GM20000 (cell line): Measurements from ENCODE around the gene TXNL4A.

Experiments used
- DNase-seq: peaks from one replicate; pipeline ENCODE4 v3.0.0; 2012; ENCODE audit warnings: low spot score
- TF ChIP-seq, protein P1 (sequence below): IDR thresholded peaks from 2 replicates; pipeline ENCODE4 v1.5.1; 2012; ENCODE audit warnings: mild to moderate bottlenecking, control low read depth; ENCODE audit errors: extremely low read depth, missing control alignments

TXNL4A gene

DNA sequence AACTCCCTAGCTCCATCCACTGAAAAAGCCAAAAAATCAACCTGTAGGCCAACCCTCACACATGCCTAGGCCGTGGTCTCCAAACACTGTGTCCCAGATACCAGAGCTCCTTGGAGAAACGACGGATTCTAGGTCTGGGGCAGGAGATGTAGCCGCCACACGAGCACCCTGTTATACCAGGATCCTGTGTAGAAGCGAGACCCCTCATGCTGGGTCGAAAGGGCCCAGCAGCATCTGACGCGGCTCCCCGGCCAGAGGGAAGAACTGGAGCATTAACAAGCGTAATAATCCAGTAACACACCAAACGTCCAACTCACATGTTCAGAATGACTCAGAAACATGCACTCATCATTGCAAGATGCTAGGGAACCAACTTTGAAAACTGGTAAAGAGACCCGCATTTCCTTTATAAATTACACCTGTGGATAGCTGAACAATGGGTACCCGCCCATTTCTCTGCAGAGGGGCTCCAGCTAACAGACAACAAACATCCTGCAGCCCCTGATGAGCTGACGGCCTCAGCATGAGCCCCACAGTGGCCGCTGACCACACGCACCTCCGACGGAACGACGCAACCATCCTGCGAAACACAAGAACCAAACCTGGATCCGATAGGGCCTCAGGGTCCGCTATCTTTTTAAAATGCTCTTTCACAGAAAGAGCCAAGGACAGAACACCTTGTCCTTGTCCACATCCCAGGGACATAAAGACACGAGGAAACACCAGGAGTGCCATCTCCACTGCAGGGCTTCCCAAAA, 51.1 kb downstream of the TXNL4A start:
- TF ChIP-seq, protein P1, sequence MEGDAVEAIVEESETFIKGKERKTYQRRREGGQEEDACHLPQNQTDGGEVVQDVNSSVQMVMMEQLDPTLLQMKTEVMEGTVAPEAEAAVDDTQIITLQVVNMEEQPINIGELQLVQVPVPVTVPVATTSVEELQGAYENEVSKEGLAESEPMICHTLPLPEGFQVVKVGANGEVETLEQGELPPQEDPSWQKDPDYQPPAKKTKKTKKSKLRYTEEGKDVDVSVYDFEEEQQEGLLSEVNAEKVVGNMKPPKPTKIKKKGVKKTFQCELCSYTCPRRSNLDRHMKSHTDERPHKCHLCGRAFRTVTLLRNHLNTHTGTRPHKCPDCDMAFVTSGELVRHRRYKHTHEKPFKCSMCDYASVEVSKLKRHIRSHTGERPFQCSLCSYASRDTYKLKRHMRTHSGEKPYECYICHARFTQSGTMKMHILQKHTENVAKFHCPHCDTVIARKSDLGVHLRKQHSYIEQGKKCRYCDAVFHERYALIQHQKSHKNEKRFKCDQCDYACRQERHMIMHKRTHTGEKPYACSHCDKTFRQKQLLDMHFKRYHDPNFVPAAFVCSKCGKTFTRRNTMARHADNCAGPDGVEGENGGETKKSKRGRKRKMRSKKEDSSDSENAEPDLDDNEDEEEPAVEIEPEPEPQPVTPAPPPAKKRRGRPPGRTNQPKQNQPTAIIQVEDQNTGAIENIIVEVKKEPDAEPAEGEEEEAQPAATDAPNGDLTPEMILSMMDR, result no peak
- no peak for DNase-seq

DNA sequence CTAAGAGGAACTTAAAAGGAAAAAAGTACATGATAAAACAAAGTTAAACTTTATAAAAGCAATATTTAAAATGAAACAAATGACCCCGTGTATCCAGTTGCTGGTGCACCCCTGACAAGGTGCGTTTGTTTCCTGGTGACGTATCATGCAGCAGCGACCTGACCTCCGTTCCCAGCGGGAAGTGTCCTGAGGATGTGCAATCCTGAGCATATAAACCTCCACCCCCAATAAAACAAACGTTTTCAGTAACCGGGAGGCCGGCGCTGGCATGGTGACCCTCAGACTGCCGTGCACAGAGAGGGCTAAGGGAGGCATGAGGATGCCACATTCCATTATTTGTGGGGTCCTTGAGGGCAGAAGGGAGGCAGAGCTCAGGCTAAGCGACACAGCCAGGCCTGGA, 51.7 kb downstream of the TXNL4A start:
- TF ChIP-seq, protein P1, result no peak
- no peak for DNase-seq

DNA sequence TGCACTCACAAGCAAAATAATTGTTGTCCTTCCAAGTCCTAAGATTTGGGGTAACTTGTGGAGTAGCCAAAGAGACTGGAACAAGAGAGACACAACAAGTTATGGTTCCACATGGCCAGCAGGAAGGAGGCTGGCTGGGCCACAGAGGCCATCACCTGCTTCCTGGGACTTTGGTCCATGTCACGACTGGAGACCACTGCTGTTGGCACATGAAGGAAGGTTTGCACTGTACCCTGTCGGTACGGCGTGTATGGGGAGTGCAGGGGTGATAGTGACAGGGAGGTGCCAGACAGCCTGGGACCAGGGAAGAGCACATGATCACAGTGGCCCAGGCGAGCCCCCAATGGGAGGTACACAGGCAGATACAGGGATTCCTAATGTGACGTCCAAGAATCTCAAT, 52.4 kb downstream of the TXNL4A start:
- no peak for DNase-seq
- TF ChIP-seq, protein P1, result no peak

DNA sequence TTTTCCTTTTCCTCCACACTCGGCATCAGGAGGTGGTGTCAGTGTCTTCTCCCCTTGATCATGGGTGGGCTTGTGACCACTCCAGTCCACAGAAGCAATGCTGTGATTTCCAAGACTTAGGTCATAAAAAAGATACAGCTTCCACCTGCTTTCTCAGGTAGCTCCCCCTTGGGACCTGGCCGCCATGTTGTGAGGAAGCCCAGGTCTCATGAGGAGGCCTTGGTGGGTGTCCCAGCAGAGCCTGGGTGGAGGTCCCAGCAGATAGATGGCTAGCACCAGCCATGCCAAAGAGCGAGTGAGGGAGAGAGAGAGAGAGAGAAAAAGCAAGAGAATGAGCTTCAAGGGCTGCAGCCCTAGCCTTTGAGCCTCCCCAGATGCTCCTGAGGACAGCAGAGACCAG, 52.9 kb downstream of the TXNL4A start:
- TF ChIP-seq, protein P1, result no peak
- DNase-seq, result no peak

DNA sequence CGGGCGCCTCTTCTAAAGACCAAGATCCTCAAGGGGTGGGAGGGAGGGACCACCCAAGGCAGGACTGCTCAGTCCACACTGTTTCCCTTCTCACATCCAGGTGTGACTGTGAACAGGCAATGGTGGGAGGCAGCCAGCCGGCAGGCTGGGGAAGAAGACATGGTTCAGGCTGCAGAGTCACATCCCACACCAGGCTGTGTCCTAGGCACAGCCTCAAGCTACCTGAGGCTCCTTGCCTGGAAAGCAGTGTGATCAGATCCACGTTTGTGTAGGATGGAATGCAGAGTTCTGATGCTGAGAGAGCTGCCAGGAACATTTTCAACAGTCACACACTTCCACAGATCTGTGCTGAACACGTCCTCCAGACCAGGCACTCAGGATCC, 53.3 kb downstream of the TXNL4A start:
- DNase-seq, result no peak
- TF ChIP-seq, protein P1, result no peak

DNA sequence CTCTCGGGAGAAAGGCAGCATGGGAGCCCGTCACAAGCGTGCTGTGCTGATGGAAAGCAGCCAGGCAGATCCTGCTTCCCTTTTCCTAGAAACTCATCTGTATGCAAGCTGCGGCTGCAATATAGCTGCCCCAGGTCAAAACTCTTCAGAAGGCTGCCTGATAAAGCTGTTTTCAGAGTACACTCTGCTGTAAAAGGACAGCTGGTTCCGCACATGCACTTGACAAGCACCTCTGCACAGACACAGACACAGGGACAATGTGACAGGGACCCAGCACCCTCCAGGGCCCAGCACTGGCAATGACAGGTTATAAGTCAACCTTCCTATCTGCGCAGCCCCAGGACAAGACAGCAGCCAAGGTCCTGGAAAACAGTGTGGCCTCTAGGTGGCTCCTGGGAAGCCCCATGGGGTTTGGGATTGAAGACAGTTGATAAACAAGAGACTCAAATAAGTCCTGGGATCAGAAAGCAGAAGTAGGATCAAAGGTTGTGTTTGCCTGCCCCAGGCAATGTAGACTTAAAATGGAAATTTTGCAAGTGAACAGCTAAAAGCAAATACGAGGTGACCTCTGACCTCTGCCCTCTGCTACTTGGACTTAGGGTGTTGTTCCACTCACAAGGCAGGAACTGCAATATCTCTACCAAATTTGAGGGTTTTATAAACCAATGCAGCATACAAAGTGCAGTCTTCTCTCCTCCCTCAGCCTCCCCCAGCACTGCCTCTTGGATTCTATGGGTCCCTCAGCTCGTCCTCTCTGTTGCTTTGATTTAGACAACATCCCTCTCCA, 53.9 kb downstream of the TXNL4A start:
- no peak for DNase-seq
- TF ChIP-seq, protein P1, result no peak

DNA sequence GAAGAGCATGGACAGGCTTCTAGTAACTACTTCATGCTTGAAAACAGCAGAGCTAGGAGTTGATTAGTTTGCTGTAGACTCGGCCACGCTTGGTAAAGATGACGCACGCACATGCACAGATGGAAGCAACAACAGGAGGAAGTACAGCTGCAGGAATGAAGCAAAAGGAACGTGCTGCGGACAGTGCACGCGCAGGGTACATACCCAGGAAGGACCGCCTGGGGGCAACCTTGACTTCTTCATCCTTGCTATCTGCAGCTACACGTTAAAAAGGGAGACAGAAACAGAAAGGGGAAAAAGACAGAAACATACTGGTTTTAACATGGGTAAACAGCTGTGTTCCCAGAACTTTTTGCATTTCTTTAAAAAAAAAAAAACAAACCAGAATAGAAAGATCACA, 54.6 kb downstream of the TXNL4A start:
- no peak for DNase-seq
- TF ChIP-seq, protein P1, result no peak
